Tibial nerve (tissue), 4 donors: ENCODE results near the gene AQP3. TPM values are rescaled to one million over a fixed set of nuclear protein-coding genes. Genes with fewer than 3 reads are reported as not detected.
A peak's percentile ranks its signal among the peaks of the same experiment; 100 is the strongest.
"Not testable (repeated sequence)": the region's sequence is repeated elsewhere in the genome, so short reads cannot be mapped to it uniquely, and the experiment has no call there.

ENCODE experiments used
- DNase-seq, 2 donors: peaks; one replicate each; pipeline ENCODE4 v3.0.0-alpha.2; 2019; ENCODE audit warnings: low spot score in 2 of 2
- H3K27ac ChIP-seq, 4 donors: fragments of 200-600 bp; sonication (generic) in 3 of 4; one replicate each; pipeline ENCODE4 v1.5.1; 2017 to 2019; ENCODE audit warnings: mild to moderate bottlenecking in 1 of 4
- H3K27me3 ChIP-seq, 2 donors: fragments of 200-600 bp; sonication (generic) in 1 of 2; one replicate each; pipeline versions ENCODE4 v1.5.1 to v1.6.0; 2017 to 2019
- H3K36me3 ChIP-seq, 3 donors: fragments of 200-600 bp; sonication (generic); one replicate each; pipeline ENCODE4 v1.5.1; 2018 to 2019
- H3K4me1 ChIP-seq, 4 donors: fragments of 200-600 bp; sonication (generic) in 3 of 4; one replicate each; pipeline ENCODE4 v1.5.1; 2017 to 2019
- H3K4me3 ChIP-seq, 4 donors: fragments of 200-600 bp; sonication (generic) in 3 of 4; one replicate each; pipeline ENCODE4 v1.5.1; 2017 to 2019; ENCODE audit warnings: mild to moderate bottlenecking in 1 of 4, moderate library complexity in 1 of 4
- H3K9me3 ChIP-seq, 4 donors: fragments of 200-600 bp; sonication (generic) in 3 of 4; one replicate each; pipeline ENCODE4 v1.5.1; 2017 to 2019
- EP300 ChIP-seq, 2 donors: sonication (generic); formaldehyde crosslinking; IDR thresholded peaks; one replicate each; pipeline ENCODE4 v1.6.1; 2017; ENCODE audit warnings: antibody characterized with exemption in 2 of 2, mild to moderate bottlenecking in 1 of 2
- POLR2A ChIP-seq, 2 donors: fragments of 450-650 bp; IDR thresholded peaks; one replicate each; pipeline ENCODE4 v1.6.1; 2017; ENCODE audit warnings: antibody characterized with exemption in 2 of 2, mild to moderate bottlenecking in 2 of 2, moderate library complexity in 2 of 2
- WGBS, 2 donors: methylation state at CpG; one replicate each; pipeline ENCODE4 v1.1.5; 2018; 5-methylcytosine and 5-hydroxymethylcytosine counted together
- small RNA-seq: library from RNA; depleted of rRNA; stranded (forward); fragments of <200 nt; gene quantifications from one replicate; pipeline ENCODE3, GENCODE V24; 2016
- total RNA-seq, 4 donors: library from RNA; depleted of rRNA; stranded (reverse); fragments of >200 nt; gene quantifications; one replicate each; pipeline ENCODE4 v1.1.0, GENCODE V29; 2016
- TF ChIP-seq, protein P1 (sequence below), 5 experiments: fragments of 200-600 bp in 3 of 5; fragments of 450-650 bp in 2 of 5; sonication (generic) in 3 of 5; IDR thresholded peaks; one replicate each; pipeline ENCODE4 v1.5.1; 2016 to 2019; ENCODE audit warnings: antibody characterized with exemption in 5 of 5, mild to moderate bottlenecking in 3 of 5, moderate library complexity in 2 of 5

AQP3 gene
- total RNA-seq, 4 donors from 2014 or later, result 41.1 to 200 (median 96.8) TPM

GRCh38 chr9:33393581-33393980, 53.8 kb downstream of the AQP3 start:
- TF ChIP-seq, protein P1, sequence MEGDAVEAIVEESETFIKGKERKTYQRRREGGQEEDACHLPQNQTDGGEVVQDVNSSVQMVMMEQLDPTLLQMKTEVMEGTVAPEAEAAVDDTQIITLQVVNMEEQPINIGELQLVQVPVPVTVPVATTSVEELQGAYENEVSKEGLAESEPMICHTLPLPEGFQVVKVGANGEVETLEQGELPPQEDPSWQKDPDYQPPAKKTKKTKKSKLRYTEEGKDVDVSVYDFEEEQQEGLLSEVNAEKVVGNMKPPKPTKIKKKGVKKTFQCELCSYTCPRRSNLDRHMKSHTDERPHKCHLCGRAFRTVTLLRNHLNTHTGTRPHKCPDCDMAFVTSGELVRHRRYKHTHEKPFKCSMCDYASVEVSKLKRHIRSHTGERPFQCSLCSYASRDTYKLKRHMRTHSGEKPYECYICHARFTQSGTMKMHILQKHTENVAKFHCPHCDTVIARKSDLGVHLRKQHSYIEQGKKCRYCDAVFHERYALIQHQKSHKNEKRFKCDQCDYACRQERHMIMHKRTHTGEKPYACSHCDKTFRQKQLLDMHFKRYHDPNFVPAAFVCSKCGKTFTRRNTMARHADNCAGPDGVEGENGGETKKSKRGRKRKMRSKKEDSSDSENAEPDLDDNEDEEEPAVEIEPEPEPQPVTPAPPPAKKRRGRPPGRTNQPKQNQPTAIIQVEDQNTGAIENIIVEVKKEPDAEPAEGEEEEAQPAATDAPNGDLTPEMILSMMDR (IDR thresholded peaks at IDR 0.05), result no peak
- TF ChIP-seq POLR2A (IDR thresholded peaks at IDR 0.05) (no peak), EP300 (IDR thresholded peaks at IDR 0.05) (no peak)
- Histone ChIP-seq H3K36me3 (no peaks in the 10 kb centered on the region), H3K4me3 (no peak overlapping the region), H3K4me1 (peaks cover 0 to 6% (median 0%) of the 10 kb centered on the region in 4 donors), H3K9me3 (no peaks in the 10 kb centered on the region), H3K27me3 (no peaks in the 10 kb centered on the region), H3K27ac (no peak overlapping the region)
- DNase-seq, result no peak
- WGBS, 2 donors, result 78 to 80% methylated on average over 11 of the region's 11 CpGs

DNA sequence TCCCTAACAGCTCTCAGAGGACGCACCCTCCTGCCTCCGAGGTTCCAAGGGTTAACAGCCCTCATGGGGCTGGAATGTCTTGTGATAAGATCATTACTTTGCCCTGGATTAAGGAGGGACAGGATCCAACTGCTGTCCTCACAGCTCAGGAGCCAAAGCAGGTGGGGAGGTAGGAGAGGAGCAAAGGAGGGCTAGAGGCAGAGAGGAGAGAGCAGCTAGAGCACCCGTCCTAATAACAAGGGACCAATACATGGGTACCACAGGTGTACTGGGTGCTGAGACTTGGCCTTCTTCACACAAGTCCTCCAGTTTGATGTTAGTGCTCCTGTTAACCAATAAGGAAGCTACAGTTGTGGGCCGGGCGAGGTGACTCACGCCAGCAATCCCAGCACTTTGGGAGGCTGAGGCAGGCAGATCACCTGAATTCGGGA, 54.8 kb downstream of the AQP3 start:
- peak overlapping the region in 1 of 4 donors; percentile 26 for H3K27ac ChIP-seq
- not testable (repeated sequence) for H3K9me3 ChIP-seq, DNase-seq, H3K4me3 ChIP-seq, H3K4me1 ChIP-seq, H3K27me3 ChIP-seq, H3K36me3 ChIP-seq
- 66 to 78% methylated on average over 7 of the region's 7 CpGs for WGBS, 2 donors

Small RNAs within 50 kb of the gene (small RNA-seq; reads per million reads assigned to genes)
- gene AL356218.2 (not detected), gene MIR6851 (not detected)

Other genes with a start within 250 kb of the AQP3 start
- not detected for gene SPINK4, start 207.4 kb downstream of the AQP3 start, total RNA-seq
- gene BAG1, start 182.9 kb downstream of the AQP3 start, total RNA-seq, result 100 to 1,000 TPM; 108 to 134 (median 123) TPM
- gene CHMP5, start 182.5 kb downstream of the AQP3 start, total RNA-seq, result 10 to 100 TPM; 56.1 to 67.4 (median 59.3) TPM
- 10 to 100 TPM; 35.2 to 45.9 (median 40.5) TPM for gene NFX1, start 157.1 kb downstream of the AQP3 start, total RNA-seq
- gene AQP7, start 45.0 kb downstream of the AQP3 start, total RNA-seq, result 10 to 100 TPM; 14.1 to 51.6 (median 31.0) TPM
- gene NOL6, start 26.3 kb upstream of the AQP3 start, total RNA-seq, result 10 to 100 TPM; 25.7 to 37.2 (median 27.9) TPM
- gene ANKRD18B, start 76.7 kb upstream of the AQP3 start, total RNA-seq, result not detected